CD4-positive, alpha-beta memory T cell (primary cell): ENCODE results near the gene PLA2G2F. TPM values are rescaled to one million over a fixed set of nuclear protein-coding genes. Genes with fewer than 3 reads are reported as not detected.
"Not testable (repeated sequence)": the region's sequence is repeated elsewhere in the genome, so short reads cannot be mapped to it uniquely, and the experiment has no call there.

ENCODE experiments used
- CTCF ChIA-PET: fragments of 350-600 bp; sonication (Branson Sonifier 250); formaldehyde crosslinking; loops from one replicate; lab custom pipeline; 2021; ENCODE audit warnings: inconsistent platforms; ENCODE audit not compliant: partially characterized antibody; lab: Charles Lee
- POLR2A ChIA-PET: fragments of 350-600 bp; sonication (Branson Sonifier 250); formaldehyde crosslinking; loops from one replicate; lab custom pipeline; 2021; ENCODE audit not compliant: partially characterized antibody; lab: Charles Lee
- DNase-seq, 5 donors: peaks; one replicate each; pipeline versions ENCODE4 v3.0.0 to v3.0.0-alpha.2; 2020 to 2022; ENCODE audit warnings: mixed read lengths in 1 of 5
- H3K27ac ChIP-seq: one replicate; pipeline ENCODE4 v1.7.0; 2013; ENCODE audit warnings: low read depth, low read length
- H3K27me3 ChIP-seq: 2 replicates; pipeline ENCODE4 v1.7.0; 2013; ENCODE audit warnings: mild to moderate bottlenecking, low read length, moderate library complexity; ENCODE audit not compliant: insufficient read depth
- H3K36me3 ChIP-seq: 2 replicates; pipeline ENCODE4 v1.7.0; 2013; ENCODE audit warnings: mild to moderate bottlenecking, low read length, moderate library complexity; ENCODE audit not compliant: insufficient read depth
- H3K4me1 ChIP-seq: 2 replicates; pipeline ENCODE4 v1.7.0; 2013; ENCODE audit warnings: mild to moderate bottlenecking, low read length, moderate library complexity; ENCODE audit not compliant: insufficient read depth
- H3K4me3 ChIP-seq, 2 donors: one replicate each; pipeline ENCODE4 v1.7.0; 2013; ENCODE audit warnings: low read length in 2 of 2, mild to moderate bottlenecking in 1 of 2
- H3K9me3 ChIP-seq, 2 donors: one replicate each; pipeline ENCODE4 v1.7.0; 2013; ENCODE audit warnings: low read length in 2 of 2, control low read depth in 1 of 2; ENCODE audit not compliant: control insufficient read depth in 1 of 2
- H3K27ac Mint-ChIP-seq, 7 donors: one replicate each; pipeline ENCODE4 v1.8.0; 2020 to 2021; ENCODE audit warnings: mixed read lengths in 7 of 7, mild to moderate bottlenecking in 6 of 7, inconsistent platforms in 3 of 7, moderate library complexity in 3 of 7
- H3K27me3 Mint-ChIP-seq, 2 donors: one replicate each; pipeline ENCODE4 v1.8.0; 2020 to 2021; ENCODE audit warnings: mixed read lengths in 2 of 2
- H3K36me3 Mint-ChIP-seq, 2 donors: one replicate each; pipeline ENCODE4 v1.8.0; 2020 to 2021; ENCODE audit warnings: mixed read lengths in 2 of 2, inconsistent platforms in 1 of 2, mild to moderate bottlenecking in 1 of 2
- H3K4me1 Mint-ChIP-seq, 4 donors: one replicate each; pipeline ENCODE4 v1.8.0; 2020 to 2021; ENCODE audit warnings: mixed read lengths in 4 of 4, mild to moderate bottlenecking in 1 of 4
- H3K4me3 Mint-ChIP-seq, 8 donors: one replicate each; pipeline ENCODE4 v1.8.0; 2020 to 2021; ENCODE audit warnings: mixed read lengths in 8 of 8, mild to moderate bottlenecking in 7 of 8, moderate library complexity in 6 of 8, inconsistent platforms in 3 of 8
- H3K9me3 Mint-ChIP-seq, 8 donors: one replicate each; pipeline ENCODE4 v1.8.0; 2020 to 2021; ENCODE audit warnings: mixed read lengths in 8 of 8, mild to moderate bottlenecking in 5 of 8, inconsistent platforms in 3 of 8, moderate library complexity in 1 of 8
- intact Hi-C: fragments of 100-400 bp; cut with micrococcal nuclease; formaldehyde crosslinking; loops from one replicate; pipeline ENCODE4 v1.15.1; 2023
- polyA plus RNA-seq, 2 donors: library from polyadenylated mRNA; unstranded; fragments of 300-500 nt; fragmentation: Illumina TruSeq; gene quantifications; one replicate each; pipeline ENCODE4 v1.2.3, GENCODE V29; 2021
- total RNA-seq, 2 experiments: library from RNA; stranded (reverse); gene quantifications; one replicate each; pipeline ENCODE4 v1.2.3, GENCODE V29; 2021

PLA2G2F gene
- total and polyA plus RNA-seq, 4 experiments from 2014 or later, result not detected

- no peaks in the 10 kb centered on the region for H3K4me1 Mint-ChIP-seq
- POLR2A ChIA-PET, result no interaction called here
- Histone ChIP-seq H3K9me3 (no peaks in the 10 kb centered on the region), H3K36me3 (no peaks in the 10 kb centered on the region), H3K4me1 (no peaks in the 10 kb centered on the region), H3K27me3 (no peaks in the 10 kb centered on the region), H3K4me3 (no peak overlapping the region), H3K27ac (no peak overlapping the region)
- H3K9me3 Mint-ChIP-seq, result peaks cover 0 to 11% (median 5%) of the 10 kb centered on the region in 8 donors
- CTCF ChIA-PET, result no interaction called here
- H3K36me3 Mint-ChIP-seq, result no peaks in the 10 kb centered on the region
- no peak for DNase-seq
- no peak overlapping the region for H3K4me3 Mint-ChIP-seq
- peak overlapping the region in 1 of 7 donors; percentile 46 for H3K27ac Mint-ChIP-seq
- H3K27me3 Mint-ChIP-seq, result peaks cover 7 to 8% of the 10 kb centered on the region in 2 donors
- intact Hi-C loops, result no loop called here
Observed at GRCh38 chr1:20126041-20126805, 12.9 kb upstream of the PLA2G2F start.

- no peak overlapping the region for H3K27ac Mint-ChIP-seq
- H3K4me3 Mint-ChIP-seq, result no peak overlapping the region
- CTCF ChIA-PET, result no interaction called here
- peaks cover 3 to 7% of the 10 kb centered on the region in 2 donors for H3K27me3 Mint-ChIP-seq
- H3K4me1 Mint-ChIP-seq, result no peaks in the 10 kb centered on the region
- Histone ChIP-seq H3K27me3 (no peaks in the 10 kb centered on the region), H3K36me3 (no peaks in the 10 kb centered on the region), H3K4me1 (no peaks in the 10 kb centered on the region), H3K27ac (no peak overlapping the region), H3K9me3 (no peaks in the 10 kb centered on the region), H3K4me3 (no peak overlapping the region)
- no peak for DNase-seq
- no peaks in the 10 kb centered on the region for H3K36me3 Mint-ChIP-seq
- peaks cover 0 to 11% (median 5%) of the 10 kb centered on the region in 8 donors for H3K9me3 Mint-ChIP-seq
- intact Hi-C loops, result no loop called here
- POLR2A ChIA-PET, result no interaction called here
Observed at GRCh38 chr1:20126806-20127440, 12.2 kb upstream of the PLA2G2F start.

- H3K4me3 Mint-ChIP-seq, DNase-seq, H3K27ac Mint-ChIP-seq, H3K27me3 ChIP-seq, H3K4me1 Mint-ChIP-seq, H3K4me1 ChIP-seq, POLR2A ChIA-PET, intact Hi-C loops, H3K4me3 ChIP-seq, H3K27ac ChIP-seq, H3K36me3 ChIP-seq, H3K9me3 ChIP-seq, H3K36me3 Mint-ChIP-seq: not testable (repeated sequence)
- Mint-ChIP-seq H3K27me3 (peaks cover 5 to 15% of the 10 kb centered on the region in 2 donors), H3K9me3 (peaks cover 0 to 11% (median 5%) of the 10 kb centered on the region in 8 donors)
- CTCF ChIA-PET, result interaction anchor here (0.7 kb wide), 1 partner anchor 331 kb away, joined by 3 read pairs; no protein-coding TSS in a partner anchor
Observed at GRCh38 chr1:20130518-20130917, 8.6 kb upstream of the PLA2G2F start.

- Mint-ChIP-seq H3K36me3 (no peaks in the 10 kb centered on the region), H3K4me1 (no peaks in the 10 kb centered on the region), H3K27ac (no peak overlapping the region), H3K4me3 (no peak overlapping the region), H3K27me3 (peaks cover 6 to 17% of the 10 kb centered on the region in 2 donors), H3K9me3 (peaks cover 0 to 5% (median under 1%) of the 10 kb centered on the region in 8 donors)
- H3K4me3 ChIP-seq, result no peak overlapping the region
- H3K27ac ChIP-seq, result no peak overlapping the region
- no peaks in the 10 kb centered on the region for H3K4me1 ChIP-seq
- ChIA-PET POLR2A (no interaction called here), CTCF (no interaction called here)
- no peak for DNase-seq
- H3K36me3 ChIP-seq, result no peaks in the 10 kb centered on the region
- intact Hi-C loops, result no loop called here
- no peaks in the 10 kb centered on the region for H3K9me3 ChIP-seq
- H3K27me3 ChIP-seq, result no peaks in the 10 kb centered on the region
Observed at GRCh38 chr1:20134995-20135394, 4.1 kb upstream of the PLA2G2F start.

- peaks cover 0 to 2% (median 0%) of the 10 kb centered on the region in 8 donors for H3K9me3 Mint-ChIP-seq
- H3K4me3 Mint-ChIP-seq, result no peak overlapping the region
- H3K27me3 ChIP-seq, result no peaks in the 10 kb centered on the region
- CTCF ChIA-PET, result no interaction called here
- no peak overlapping the region for H3K4me3 ChIP-seq
- H3K9me3 ChIP-seq, result no peaks in the 10 kb centered on the region
- no peaks in the 10 kb centered on the region for H3K36me3 ChIP-seq
- POLR2A ChIA-PET, result no interaction called here
- H3K36me3 Mint-ChIP-seq, result no peaks in the 10 kb centered on the region
- H3K27ac ChIP-seq, result no peak overlapping the region
- no peaks in the 10 kb centered on the region for H3K4me1 ChIP-seq
- no peak for DNase-seq
- peaks cover 13 to 24% of the 10 kb centered on the region in 2 donors for H3K27me3 Mint-ChIP-seq
- H3K4me1 Mint-ChIP-seq, result no peaks in the 10 kb centered on the region
- H3K27ac Mint-ChIP-seq, result no peak overlapping the region
- intact Hi-C loops, result no loop called here
Observed at GRCh38 chr1:20136249-20136648, 2.9 kb upstream of the PLA2G2F start.

GRCh38 chr1:20137055-20137454 is 2.1 kb upstream of the PLA2G2F start:
- H3K4me1 ChIP-seq, result no peaks in the 10 kb centered on the region
- Mint-ChIP-seq H3K4me3 (no peak overlapping the region), H3K27me3 (peaks cover 14 to 23% of the 10 kb centered on the region in 2 donors), H3K4me1 (no peaks in the 10 kb centered on the region), H3K27ac (no peak overlapping the region), H3K9me3 (peaks cover 0 to 2% (median 0%) of the 10 kb centered on the region in 8 donors), H3K36me3 (no peaks in the 10 kb centered on the region)
- H3K4me3 ChIP-seq, result no peak overlapping the region
- H3K27me3 ChIP-seq, result no peaks in the 10 kb centered on the region
- no peak for DNase-seq
- ChIA-PET CTCF (no interaction called here), POLR2A (no interaction called here)
- H3K27ac ChIP-seq, result no peak overlapping the region
- H3K9me3 ChIP-seq, result no peaks in the 10 kb centered on the region
- intact Hi-C loops, result no loop called here
- no peaks in the 10 kb centered on the region for H3K36me3 ChIP-seq

GRCh38 chr1:20137604-20138003 is 1.5 kb upstream of the PLA2G2F start:
- Mint-ChIP-seq H3K9me3 (peaks cover 0 to 2% (median 0%) of the 10 kb centered on the region in 8 donors), H3K27ac (no peak overlapping the region), H3K4me3 (no peak overlapping the region), H3K4me1 (no peaks in the 10 kb centered on the region), H3K27me3 (peaks cover 14 to 21% of the 10 kb centered on the region in 2 donors), H3K36me3 (no peaks in the 10 kb centered on the region)
- ChIA-PET POLR2A (no interaction called here), CTCF (no interaction called here)
- Histone ChIP-seq H3K27me3 (no peaks in the 10 kb centered on the region), H3K9me3 (no peaks in the 10 kb centered on the region), H3K4me3 (no peak overlapping the region), H3K27ac (no peak overlapping the region), H3K4me1 (no peaks in the 10 kb centered on the region), H3K36me3 (no peaks in the 10 kb centered on the region)
- no peak for DNase-seq
- intact Hi-C loops, result no loop called here
